SK-N-SH (cell line): Measurements from ENCODE around the gene CD93. TPM values are rescaled to one million over a fixed set of nuclear protein-coding genes. Genes with fewer than 3 reads are reported as not detected.

Experiments used
- CTCF ChIA-PET: fragments of 300-600, 350-600 bp; formaldehyde crosslinking; extraction: SDS; loops from one replicate; lab custom pipeline; 2021; lab: Yijun Ruan, JAX
- POLR2A ChIA-PET: fragments of 350-600 bp; sonication (Branson Sonifier 250); formaldehyde crosslinking; extraction: SDS; loops from one replicate; lab custom pipeline; 2020; ENCODE audit warnings: antibody characterized with exemption, inconsistent platforms; lab: Yijun Ruan, JAX
- DNase-seq: peaks from one replicate; pipeline ENCODE4 v3.0.0; 2012
- H2AFZ ChIP-seq: fragments of 200-600 bp; sonication (generic); 2 replicates; pipeline ENCODE4 v1.8.1; 2016; ENCODE audit warnings: antibody characterized with exemption, mild to moderate bottlenecking, low read depth
- H3F3A ChIP-seq: fragments of 200-600 bp; sonication (generic); replicated peaks from 2 replicates; pipeline ENCODE3; 2016; ENCODE audit warnings: antibody characterized with exemption, mild to moderate bottlenecking; ENCODE audit not compliant: insufficient read depth
- H3K27ac ChIP-seq, 2 experiments: fragments of 200-500 bp in 1 of 2; fragments of 200-600 bp in 1 of 2; sonication (Bioruptor generic) in 1 of 2; sonication (generic), shearing (Covaris generic) in 1 of 2; 2 replicates each; pipeline versions ENCODE4 v1.5.1 to v1.6.1; 2014 to 2016; ENCODE audit warnings: low read depth in 2 of 2, inconsistent platforms in 1 of 2, low read length in 1 of 2, mild to moderate bottlenecking in 1 of 2, mixed read lengths in 1 of 2
- H3K27me3 ChIP-seq: fragments of 200-600 bp; sonication (generic), shearing (Covaris generic); 2 replicates; pipeline ENCODE4 v1.6.1; 2016; ENCODE audit warnings: mixed run types; ENCODE audit not compliant: insufficient read depth
- H3K36me3 ChIP-seq, 2 experiments: fragments of 200-500 bp in 1 of 2; fragments of 200-600 bp in 1 of 2; sonication (Bioruptor generic) in 1 of 2; sonication (generic) in 1 of 2; replicated peaks in 1 of 2; 2 replicates each; pipeline versions ENCODE3 to v1.5.1; 2014 to 2016; ENCODE audit warnings: low read length in 1 of 2, mild to moderate bottlenecking in 1 of 2; ENCODE audit not compliant: insufficient read depth in 2 of 2, control insufficient read depth in 1 of 2
- H3K4me1 ChIP-seq, 2 experiments: fragments of 200-500 bp in 1 of 2; fragments of 200-600 bp in 1 of 2; sonication (Bioruptor generic) in 1 of 2; sonication (generic), shearing (Covaris generic) in 1 of 2; 2 replicates each; pipeline versions ENCODE4 v1.5.1 to v1.6.1; 2014 to 2016; ENCODE audit warnings: low read depth in 1 of 2, low read length in 1 of 2, mixed run types in 1 of 2; ENCODE audit not compliant: insufficient read depth in 2 of 2, control insufficient read depth in 1 of 2
- H3K4me2 ChIP-seq: fragments of 200-600 bp; sonication (generic), shearing (Covaris generic); 2 replicates; pipeline ENCODE4 v1.6.1; 2017; ENCODE audit warnings: mixed run types
- H3K4me3 ChIP-seq, 2 experiments: fragments of 200-500 bp in 1 of 2; fragments of 200-600 bp in 1 of 2; sonication (Bioruptor generic) in 1 of 2; sonication (generic), shearing (Covaris generic) in 1 of 2; 2 replicates each; pipeline versions ENCODE4 v1.5.1 to v1.8.1; 2014 to 2016; ENCODE audit warnings: low read depth in 2 of 2, inconsistent platforms in 1 of 2, low read length in 1 of 2, mild to moderate bottlenecking in 1 of 2, mixed read lengths in 1 of 2, moderate library complexity in 1 of 2
- H3K79me2 ChIP-seq: fragments of 200-600 bp; sonication (generic); 2 replicates; pipeline ENCODE4 v1.8.1; 2017; ENCODE audit warnings: mild to moderate bottlenecking; ENCODE audit not compliant: insufficient read depth
- H3K9ac ChIP-seq: fragments of 200-600 bp; sonication (generic); 2 replicates; pipeline ENCODE4 v1.6.1; 2017; ENCODE audit warnings: mixed run types
- H3K9me2 ChIP-seq: fragments of 200-600 bp; sonication (generic); 2 replicates; pipeline ENCODE4 v1.6.1; 2017; ENCODE audit warnings: mixed run types
- H3K9me3 ChIP-seq: fragments of 200-600 bp; sonication (generic); 2 replicates; pipeline ENCODE4 v1.6.1; 2017; ENCODE audit warnings: mixed run types, mild to moderate bottlenecking, moderate library complexity
- H4K20me1 ChIP-seq: fragments of 200-600 bp; sonication (generic); 2 replicates; pipeline ENCODE4 v1.6.1; 2017; ENCODE audit warnings: mild to moderate bottlenecking, mixed run types; ENCODE audit not compliant: insufficient read depth
- FOXJ3 ChIP-seq: sonication (generic); formaldehyde crosslinking; IDR thresholded peaks from 2 replicates; pipeline ENCODE4 v1.5.1; 2020; ENCODE audit warnings: mild to moderate bottlenecking, missing genetic modification reagents
- FOXM1 ChIP-seq: IDR thresholded peaks from 2 replicates; pipeline ENCODE4 v1.4.0; 2012; ENCODE audit warnings: low read depth, mild to moderate bottlenecking
- GABPA ChIP-seq: IDR thresholded peaks from 2 replicates; pipeline ENCODE4 v1.4.0; 2012; ENCODE audit warnings: low read depth, mild to moderate bottlenecking
- MAX ChIP-seq: IDR thresholded peaks from 2 replicates; pipeline ENCODE4 v1.4.0; 2012; ENCODE audit warnings: low read depth
- RAD21 ChIP-seq: IDR thresholded peaks from 2 replicates; pipeline ENCODE4 v1.6.1; 2012; ENCODE audit warnings: mild to moderate bottlenecking, low read length
- RXRA ChIP-seq: IDR thresholded peaks from 2 replicates; pipeline ENCODE4 v1.4.0; 2012; ENCODE audit warnings: low read depth, mild to moderate bottlenecking, borderline replicate concordance
- SMC3 ChIP-seq: IDR thresholded peaks from 2 replicates; pipeline ENCODE4 v1.6.1; 2012; ENCODE audit warnings: low read depth, low read length, improper control_type of control experiment
- USF1 ChIP-seq: IDR thresholded peaks from 2 replicates; pipeline ENCODE4 v1.4.0; 2012; ENCODE audit warnings: low read depth, borderline replicate concordance
- YY1 ChIP-seq: IDR thresholded peaks from 2 replicates; pipeline ENCODE4 v1.4.0; 2012; ENCODE audit warnings: low read depth, mild to moderate bottlenecking
- WGBS: methylation state at CpG from one replicate; pipeline ENCODE4 v1.1.6; 2017; ENCODE audit warnings: low lambda C conversion rate; 5-methylcytosine and 5-hydroxymethylcytosine counted together
- polyA plus RNA-seq, 3 experiments: library from polyadenylated mRNA; depleted of rRNA; stranded (reverse); fragments of >200 nt; gene quantifications; 2 replicates each; pipeline ENCODE4 v1.2.3, GENCODE V29; 2012
- TF ChIP-seq, protein P1 (sequence below): fragments of 200-600 bp; sonication (generic); IDR thresholded peaks from 2 replicates; pipeline ENCODE4 v1.6.1; 2017; ENCODE audit warnings: antibody characterized with exemption, mild to moderate bottlenecking, moderate library complexity

CD93 gene
- polyA plus RNA-seq, 1 of the 3 experiments (the other 2 are of a cell fraction): 0.03 TPM

- no peaks in the 10 kb centered on the region for H3K79me2 ChIP-seq
- no peak overlapping the region for H3K4me3 ChIP-seq
- no peaks in the 10 kb centered on the region for H3K9me2 ChIP-seq
- H3K9ac ChIP-seq: no peak overlapping the region
- CTCF ChIA-PET: interaction anchor here (1.8 kb wide), 1 partner anchor 288 kb away, joined by 4 read pairs; no protein-coding TSS in a partner anchor
- 60% methylated on average over 5 of the region's 5 CpGs for WGBS
- H3K36me3 ChIP-seq: no peaks in the 10 kb centered on the region
- peaks cover 73% of the 10 kb centered on the region for H3K27me3 ChIP-seq
- POLR2A ChIA-PET: no interaction called here
- no peak for DNase-seq
- H3K9me3 ChIP-seq: no peaks in the 10 kb centered on the region
- no peak overlapping the region for H2AFZ ChIP-seq
- no peaks in the 10 kb centered on the region for H4K20me1 ChIP-seq
- H3K27ac ChIP-seq: no peak overlapping the region
- H3F3A ChIP-seq: no peaks in the 10 kb centered on the region
- no peaks in the 10 kb centered on the region for H3K4me1 ChIP-seq
- no peak overlapping the region for H3K4me2 ChIP-seq
- TF ChIP-seq FOXJ3 (CRISPR knock-in tag) (no peak), USF1 (no peak), FOXM1 (no peak)
Measured at GRCh38 chr20:23052904-23053303, 33.2 kb downstream of the CD93 start.

DNA sequence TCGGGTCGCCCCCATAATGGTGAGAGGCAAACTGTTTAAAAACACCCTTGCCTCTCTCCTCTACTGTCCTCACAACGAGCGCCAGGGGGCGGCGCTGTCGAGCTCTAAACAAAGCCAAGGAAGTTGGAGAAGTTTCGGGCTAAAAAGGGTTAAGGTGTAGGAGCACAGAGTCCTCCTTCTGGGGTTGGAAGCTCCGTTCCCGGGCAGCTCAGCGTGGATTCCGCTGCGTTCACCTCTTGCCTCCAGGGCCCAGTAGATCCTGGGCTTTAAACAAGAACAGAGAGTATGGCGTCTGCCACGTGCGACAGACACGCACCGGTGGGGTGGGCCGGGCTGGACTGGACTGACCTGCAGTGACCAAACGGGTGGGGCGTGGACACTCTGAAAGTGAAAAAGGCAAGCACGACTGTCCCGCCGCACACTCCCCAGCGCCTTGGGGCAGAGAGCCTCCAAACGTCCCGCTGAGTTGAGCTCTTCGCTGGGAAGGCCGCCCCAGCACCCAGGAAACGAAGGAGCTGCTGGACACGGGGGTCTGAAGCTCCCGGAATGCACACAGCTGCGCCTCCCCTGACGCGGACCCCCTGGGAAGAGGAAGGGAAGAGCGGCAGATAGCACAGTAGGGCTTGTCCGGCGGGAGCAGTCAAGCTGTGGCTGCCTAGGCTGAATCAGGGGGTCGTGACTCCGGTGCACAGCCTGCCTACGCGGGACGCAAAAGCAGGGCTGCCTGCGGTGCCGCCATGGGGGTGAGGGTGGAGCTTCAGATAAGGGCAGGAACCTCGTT, 35.1 kb downstream of the CD93 start:
- ChIA-PET CTCF (no interaction called here), POLR2A (no interaction called here)
- TF ChIP-seq SMC3 (peak; percentile 47), RXRA (no peak), RAD21 (peak; percentile 39), GABPA (no peak), MAX (peak; percentile 21; the same call in 1 of the 2 replicates), YY1 (no peak), FOXJ3 (CRISPR knock-in tag) (no peak)
- TF ChIP-seq, protein P1, sequence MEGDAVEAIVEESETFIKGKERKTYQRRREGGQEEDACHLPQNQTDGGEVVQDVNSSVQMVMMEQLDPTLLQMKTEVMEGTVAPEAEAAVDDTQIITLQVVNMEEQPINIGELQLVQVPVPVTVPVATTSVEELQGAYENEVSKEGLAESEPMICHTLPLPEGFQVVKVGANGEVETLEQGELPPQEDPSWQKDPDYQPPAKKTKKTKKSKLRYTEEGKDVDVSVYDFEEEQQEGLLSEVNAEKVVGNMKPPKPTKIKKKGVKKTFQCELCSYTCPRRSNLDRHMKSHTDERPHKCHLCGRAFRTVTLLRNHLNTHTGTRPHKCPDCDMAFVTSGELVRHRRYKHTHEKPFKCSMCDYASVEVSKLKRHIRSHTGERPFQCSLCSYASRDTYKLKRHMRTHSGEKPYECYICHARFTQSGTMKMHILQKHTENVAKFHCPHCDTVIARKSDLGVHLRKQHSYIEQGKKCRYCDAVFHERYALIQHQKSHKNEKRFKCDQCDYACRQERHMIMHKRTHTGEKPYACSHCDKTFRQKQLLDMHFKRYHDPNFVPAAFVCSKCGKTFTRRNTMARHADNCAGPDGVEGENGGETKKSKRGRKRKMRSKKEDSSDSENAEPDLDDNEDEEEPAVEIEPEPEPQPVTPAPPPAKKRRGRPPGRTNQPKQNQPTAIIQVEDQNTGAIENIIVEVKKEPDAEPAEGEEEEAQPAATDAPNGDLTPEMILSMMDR: peak; percentile 72
- WGBS: 19% methylated on average over 33 of the region's 46 CpGs
- Histone ChIP-seq H3K4me1 (no peaks in the 10 kb centered on the region), H3K4me3 (peak overlapping the region; percentile 14 to 48; a peak in 3 of 4 replicates), H3K9me3 (no peaks in the 10 kb centered on the region), H4K20me1 (no peaks in the 10 kb centered on the region), H3K27me3 (peaks cover 84% of the 10 kb centered on the region), H3F3A (no peaks in the 10 kb centered on the region), H3K36me3 (no peaks in the 10 kb centered on the region), H3K27ac (no peak overlapping the region), H3K9me2 (no peaks in the 10 kb centered on the region), H3K9ac (no peak overlapping the region), H3K79me2 (no peaks in the 10 kb centered on the region), H2AFZ (peak overlapping the region; percentile 42; the same call in 1 of the 2 replicates), H3K4me2 (peak overlapping the region; percentile 64)
- DNase-seq: no peak
